Measurements from ENCODE around the gene EDIL3.

EDIL3 gene

GRCh38 chr5:84255315-84255714, 129.4 kb downstream of the EDIL3 start:
- no peak for DNase-seq

GRCh38 chr5:84253946-84254345, 130.7 kb downstream of the EDIL3 start:
- DNase-seq: no peak

GRCh38 chr5:84251503-84251902, 133.2 kb downstream of the EDIL3 start:
- no peak for DNase-seq

- DNase-seq: no peak
These were observed 134.6 kb downstream of the EDIL3 start for GRCh38 chr5:84249918-84250630.

GRCh38 chr5:84248013-84248412, 136.7 kb downstream of the EDIL3 start:
- DNase-seq: no peak

- no peak for DNase-seq
These were observed 142.4 kb downstream of the EDIL3 start for GRCh38 chr5:84242286-84242685.

- DNase-seq: no peak
These were observed 145.2 kb downstream of the EDIL3 start for GRCh38 chr5:84239494-84239893.

- DNase-seq: no peak
These were observed 147.6 kb downstream of the EDIL3 start for GRCh38 chr5:84237126-84237525.

- DNase-seq: no peak
These were observed 153.2 kb downstream of the EDIL3 start for GRCh38 chr5:84231433-84231832.

- no peak for DNase-seq
These were observed 155.6 kb downstream of the EDIL3 start for GRCh38 chr5:84229045-84229444.

- no peak for DNase-seq
These were observed 156.4 kb downstream of the EDIL3 start for GRCh38 chr5:84228266-84228665.

- no peak for DNase-seq
These were observed 157.4 kb downstream of the EDIL3 start for GRCh38 chr5:84227236-84227635.

GRCh38 chr5:84218546-84218945, 166.1 kb downstream of the EDIL3 start:
- no peak for DNase-seq

- no peak for DNase-seq
These were observed 169.2 kb downstream of the EDIL3 start for GRCh38 chr5:84215521-84215920.

GRCh38 chr5:84213861-84214260, 170.8 kb downstream of the EDIL3 start:
- DNase-seq: no peak

- no peak for DNase-seq
These were observed 171.5 kb downstream of the EDIL3 start for GRCh38 chr5:84213212-84213611.

- no peak for DNase-seq
These were observed 179.9 kb downstream of the EDIL3 start for GRCh38 chr5:84204772-84205171.

- DNase-seq: no peak
These were observed 182.5 kb downstream of the EDIL3 start for GRCh38 chr5:84202136-84202535.

- DNase-seq: peak; percentile 79
These were observed 187.1 kb downstream of the EDIL3 start for GRCh38 chr5:84197538-84197937.

GRCh38 chr5:84191281-84191680, 193.4 kb downstream of the EDIL3 start:
- DNase-seq: no peak

- no peak for DNase-seq
These were observed 199.8 kb downstream of the EDIL3 start for GRCh38 chr5:84184857-84185256.

GRCh38 chr5:84181093-84181492, 203.6 kb downstream of the EDIL3 start:
- DNase-seq: no peak

GRCh38 chr5:84168841-84169240, 215.8 kb downstream of the EDIL3 start:
- no peak for DNase-seq

GRCh38 chr5:84163671-84164070, 221.0 kb downstream of the EDIL3 start:
- no peak for DNase-seq

- no peak for DNase-seq
These were observed 222.0 kb downstream of the EDIL3 start for GRCh38 chr5:84162695-84163094.

Data from inflammatory macrophage treated with lipopolysaccharide for 4 hours (primary cell).